HepG2 (cell line): ENCODE data around the gene CCR2. TPM values are rescaled to one million over a fixed set of nuclear protein-coding genes. Genes with fewer than 3 reads are reported as not detected.

Experiments
- ATAC-seq: fragments of 200-7000 bp; cut with Tn5 transposase; 3 replicates; pipeline ENCODE4 v1.9.1; 2020; ENCODE audit warnings: mild to moderate bottlenecking, moderate library complexity
- BruUV-seq: library from RNA; stranded (reverse); fragments of 400-500 nt; replicated peaks from 2 replicates; lab custom pipeline; 2021; lab: Mats Ljungman, UMichigan
- CTCF ChIA-PET: fragments of 300-600 bp; formaldehyde crosslinking; extraction: SDS; loops from one replicate; lab custom pipeline; 2021; ENCODE audit warnings: low total read pairs, inconsistent platforms, low intra/inter-chr PET ratio; lab: Yijun Ruan, JAX
- POLR2A ChIA-PET: fragments of 350-600 bp; sonication (Branson Sonifier 250); formaldehyde crosslinking; loops from one replicate; lab custom pipeline; 2020; ENCODE audit warnings: antibody characterized with exemption, inconsistent platforms; lab: Yijun Ruan, JAX
- DNase-seq: peaks from one replicate; pipeline ENCODE4 v3.0.0-alpha.2; 2015; ENCODE audit warnings: low spot score
- FAIRE-seq: peaks from 3 replicates; lab custom pipeline; 2011; peaks lifted over from hg19 to GRCh38; lab: Jason Lieb, UNC
- H2AFZ ChIP-seq: one replicate; pipeline ENCODE4 v1.6.1; 2011; ENCODE audit warnings: low read length, inconsistent platforms
- H3K27ac ChIP-seq: fragments of 300-600 bp; 3 replicates; pipeline ENCODE4 v1.8.0; 2011; ENCODE audit warnings: mixed run types, mild to moderate bottlenecking, mixed read lengths, low read length, inconsistent platforms; ENCODE audit not compliant: insufficient read depth; ENCODE audit errors: extremely low read length
- H3K27me3 ChIP-seq, 2 experiments: fragments of 200-600 bp in 1 of 2; 2 replicates in 1 of 2; 3 replicates in 1 of 2; pipeline versions ENCODE4 v1.6.0 to v1.8.0; 2011; ENCODE audit warnings: low read length in 2 of 2, mild to moderate bottlenecking in 2 of 2, moderate library complexity in 2 of 2, inconsistent platforms in 1 of 2; ENCODE audit not compliant: insufficient read depth in 2 of 2, control insufficient read depth in 1 of 2
- H3K36me3 ChIP-seq, 2 experiments: fragments of 200-600 bp in 1 of 2; replicated peaks in 1 of 2; 2 replicates in 1 of 2; 3 replicates in 1 of 2; pipeline versions ENCODE4 v1.5.1 to v1.8.0; 2011; ENCODE audit warnings: low read length in 2 of 2, inconsistent platforms in 1 of 2; ENCODE audit not compliant: insufficient read depth in 2 of 2, control insufficient read depth in 1 of 2
- H3K4me1 ChIP-seq: 2 replicates; pipeline ENCODE4 v1.5.1; 2012; ENCODE audit warnings: low read length, inconsistent platforms; ENCODE audit not compliant: insufficient read depth
- H3K4me2 ChIP-seq: 2 replicates; pipeline ENCODE4 v1.6.0; 2011; ENCODE audit warnings: low read depth, low read length, inconsistent platforms
- H3K4me3 ChIP-seq, 3 experiments: fragments of 200-600 bp in 1 of 3; sonication (generic), shearing (Covaris generic) in 1 of 3; replicated peaks in 1 of 3; 2 replicates each; pipeline ENCODE4 v1.5.1; 2011 to 2016; ENCODE audit warnings: low read length in 3 of 3, inconsistent platforms in 2 of 3, low read depth in 2 of 3, mild to moderate bottlenecking in 2 of 3, control low read depth in 1 of 3, mixed read lengths in 1 of 3; ENCODE audit not compliant: insufficient read depth in 1 of 3
- H3K79me2 ChIP-seq: one replicate; pipeline ENCODE4 v1.6.1; 2011; ENCODE audit warnings: low read length, inconsistent platforms; ENCODE audit not compliant: insufficient read depth
- H3K9ac ChIP-seq: 2 replicates; pipeline ENCODE4 v1.6.0; 2011; ENCODE audit warnings: mild to moderate bottlenecking, low read depth, low read length, inconsistent platforms; ENCODE audit not compliant: insufficient read depth
- H3K9me3 ChIP-seq: 2 replicates; pipeline ENCODE4 v1.5.1; 2012; ENCODE audit warnings: mild to moderate bottlenecking, low read length
- H4K20me1 ChIP-seq: 2 replicates; pipeline ENCODE4 v1.6.0; 2011; ENCODE audit warnings: inconsistent platforms, mild to moderate bottlenecking, low read length, moderate library complexity; ENCODE audit not compliant: insufficient read depth
- GATAD2A ChIP-seq: IDR thresholded peaks from 2 replicates; pipeline ENCODE4 v1.6.1; 2016
- MATR3 ChIP-seq: sonication (generic); formaldehyde crosslinking; IDR thresholded peaks from 2 replicates; pipeline ENCODE4 v1.4.0; 2020; ENCODE audit warnings: missing genetic modification reagents
- SRY ChIP-seq: sonication (generic); formaldehyde crosslinking; IDR thresholded peaks from 2 replicates; pipeline ENCODE4 v1.8.0; 2022; ENCODE audit warnings: mild to moderate bottlenecking, missing genetic modification reagents
- ZFX ChIP-seq: sonication (generic); formaldehyde crosslinking; IDR thresholded peaks from 2 replicates; pipeline ENCODE4 v1.4.0; 2020; ENCODE audit warnings: mild to moderate bottlenecking, low read depth, missing genetic modification reagents, moderate library complexity
- ZNF225 ChIP-seq: sonication (generic); formaldehyde crosslinking; IDR thresholded peaks from 2 replicates; pipeline ENCODE4 v1.4.0; 2020; ENCODE audit warnings: mild to moderate bottlenecking, missing genetic modification reagents
- ZNF318 ChIP-seq: sonication (generic); formaldehyde crosslinking; IDR thresholded peaks from 2 replicates; pipeline ENCODE4 v1.4.0; 2020; ENCODE audit warnings: mild to moderate bottlenecking, missing genetic modification reagents
- ZNF564 ChIP-seq: sonication (generic); formaldehyde crosslinking; IDR thresholded peaks from 2 replicates; pipeline ENCODE4 v1.8.1; 2023; ENCODE audit warnings: mild to moderate bottlenecking, missing genetic modification reagents
- ZNF691 ChIP-seq: sonication (generic); formaldehyde crosslinking; IDR thresholded peaks from 2 replicates; pipeline ENCODE4 v1.4.0; 2020; ENCODE audit warnings: missing genetic modification reagents, low read depth, mild to moderate bottlenecking, borderline replicate concordance
- WGBS: methylation state at CpG from one replicate; pipeline ENCODE4 v1.1.6; 2017; ENCODE audit warnings: low lambda C conversion rate; 5-methylcytosine and 5-hydroxymethylcytosine counted together
- in situ Hi-C: cut with HindIII; loops from 2 replicates; pipeline ENCODE4 v1.10.0; 2017; ENCODE audit warnings: low pct_unique_long_range_greater_than_20kb; ENCODE audit not compliant: extremely low pct_ligation_motif_present
- intact Hi-C: fragments of 100-400 bp; cut with micrococcal nuclease; formaldehyde crosslinking; loops from one replicate; pipeline ENCODE4 v1.10.0; 2022; ENCODE audit not compliant: unreplicated experiment
- polyA plus RNA-seq, 8 experiments: library from polyadenylated mRNA; depleted of rRNA in 3 of 8; stranded (reverse) in 7 of 8; unstranded in 1 of 8; fragments of >200 nt; fragmentation: Illumina TruSeq in 4 of 8; extraction: Trizol in 4 of 8; gene quantifications; 2 replicates each; pipeline versions ENCODE4 v1.2.1 to v1.2.3, GENCODE V29; 2011 to 2016; ENCODE audit warnings: low read depth in 4 of 8, missing spikeins in 1 of 8, mixed read lengths in 1 of 8; ENCODE audit not compliant: insufficient read depth in 1 of 8
- total RNA-seq, 5 experiments: library from RNA; depleted of rRNA; stranded (reverse); fragments of >200 nt; fragmentation: Illumina TruSeq; extraction: Trizol; gene quantifications; 2 replicates each; pipeline ENCODE4 v1.2.3, GENCODE V29; 2016; ENCODE audit warnings: low read depth in 1 of 5
- TF ChIP-seq, protein P1 (sequence below): sonication (generic); formaldehyde crosslinking; IDR thresholded peaks from 2 replicates; pipeline ENCODE4 v1.4.0; 2020; ENCODE audit warnings: mild to moderate bottlenecking, missing genetic modification reagents, borderline replicate concordance
- TF ChIP-seq, protein P2 (sequence below): sonication (generic); formaldehyde crosslinking; IDR thresholded peaks from 2 replicates; pipeline ENCODE4 v1.5.0; 2020; ENCODE audit warnings: missing genetic modification reagents

The CCR2 gene
- total and polyA plus RNA-seq, 2 of the 13 experiments (the other 11 are each of a cell fraction or from before 2014, with no cell fraction given) = not detected

DNA sequence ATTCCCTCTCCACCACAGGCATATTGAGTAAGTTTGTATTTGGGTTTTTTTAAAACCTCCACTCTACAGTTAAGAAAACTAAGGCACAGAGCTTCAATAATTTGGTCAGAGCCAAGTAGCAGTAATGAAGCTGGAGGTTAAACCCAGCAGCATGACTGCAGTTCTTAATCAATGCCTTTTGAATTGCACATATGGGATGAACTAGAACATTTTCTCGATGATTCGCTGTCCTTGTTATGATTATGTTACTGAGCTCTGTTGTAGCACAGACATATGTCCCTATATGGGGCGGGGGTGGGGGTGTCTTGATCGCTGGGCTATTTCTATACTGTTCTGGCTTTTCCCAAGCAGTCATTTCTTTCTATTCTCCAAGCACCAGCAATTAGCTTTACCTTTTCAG is 15.2 kb downstream of the CCR2 start:
- ChIA-PET CTCF (no interaction called here), POLR2A (no interaction called here)
- Histone ChIP-seq H3K4me3 (no peak overlapping the region), H2AFZ (no peak overlapping the region), H3K9me3 (no peaks in the 10 kb centered on the region), H3K27ac (no peak overlapping the region), H3K27me3 (peaks cover 0 to 9% of the 10 kb centered on the region in 2 experiments; a peak in 2 of 5 replicates), H3K9ac (no peak overlapping the region), H3K79me2 (no peaks in the 10 kb centered on the region), H4K20me1 (no peaks in the 10 kb centered on the region), H3K4me2 (no peak overlapping the region), H3K36me3 (no peaks in the 10 kb centered on the region), H3K4me1 (peaks cover 13% of the 10 kb centered on the region)
- FAIRE-seq (no peak), DNase-seq (no peak), ATAC-seq (no peak)
- in situ Hi-C loops (no loop called here), intact Hi-C loops (no loop called here)
- WGBS = 51% methylated on average over 4 of the region's 4 CpGs
- no TSS peak for BruUV-seq
- TF ChIP-seq, protein P1, sequence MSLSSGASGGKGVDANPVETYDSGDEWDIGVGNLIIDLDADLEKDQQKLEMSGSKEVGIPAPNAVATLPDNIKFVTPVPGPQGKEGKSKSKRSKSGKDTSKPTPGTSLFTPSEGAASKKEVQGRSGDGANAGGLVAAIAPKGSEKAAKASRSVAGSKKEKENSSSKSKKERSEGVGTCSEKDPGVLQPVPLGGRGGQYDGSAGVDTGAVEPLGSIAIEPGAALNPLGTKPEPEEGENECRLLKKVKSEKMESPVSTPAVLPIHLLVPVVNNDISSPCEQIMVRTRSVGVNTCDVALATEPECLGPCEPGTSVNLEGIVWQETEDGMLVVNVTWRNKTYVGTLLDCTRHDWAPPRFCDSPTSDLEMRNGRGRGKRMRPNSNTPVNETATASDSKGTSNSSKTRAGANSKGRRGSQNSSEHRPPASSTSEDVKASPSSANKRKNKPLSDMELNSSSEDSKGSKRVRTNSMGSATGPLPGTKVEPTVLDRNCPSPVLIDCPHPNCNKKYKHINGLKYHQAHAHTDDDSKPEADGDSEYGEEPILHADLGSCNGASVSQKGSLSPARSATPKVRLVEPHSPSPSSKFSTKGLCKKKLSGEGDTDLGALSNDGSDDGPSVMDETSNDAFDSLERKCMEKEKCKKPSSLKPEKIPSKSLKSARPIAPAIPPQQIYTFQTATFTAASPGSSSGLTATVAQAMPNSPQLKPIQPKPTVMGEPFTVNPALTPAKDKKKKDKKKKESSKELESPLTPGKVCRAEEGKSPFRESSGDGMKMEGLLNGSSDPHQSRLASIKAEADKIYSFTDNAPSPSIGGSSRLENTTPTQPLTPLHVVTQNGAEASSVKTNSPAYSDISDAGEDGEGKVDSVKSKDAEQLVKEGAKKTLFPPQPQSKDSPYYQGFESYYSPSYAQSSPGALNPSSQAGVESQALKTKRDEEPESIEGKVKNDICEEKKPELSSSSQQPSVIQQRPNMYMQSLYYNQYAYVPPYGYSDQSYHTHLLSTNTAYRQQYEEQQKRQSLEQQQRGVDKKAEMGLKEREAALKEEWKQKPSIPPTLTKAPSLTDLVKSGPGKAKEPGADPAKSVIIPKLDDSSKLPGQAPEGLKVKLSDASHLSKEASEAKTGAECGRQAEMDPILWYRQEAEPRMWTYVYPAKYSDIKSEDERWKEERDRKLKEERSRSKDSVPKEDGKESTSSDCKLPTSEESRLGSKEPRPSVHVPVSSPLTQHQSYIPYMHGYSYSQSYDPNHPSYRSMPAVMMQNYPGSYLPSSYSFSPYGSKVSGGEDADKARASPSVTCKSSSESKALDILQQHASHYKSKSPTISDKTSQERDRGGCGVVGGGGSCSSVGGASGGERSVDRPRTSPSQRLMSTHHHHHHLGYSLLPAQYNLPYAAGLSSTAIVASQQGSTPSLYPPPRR (CRISPR knock-in tag) = no peak
- TF ChIP-seq GATAD2A (CRISPR knock-in tag) (no peak), SRY (CRISPR knock-in tag) (no peak), ZNF691 (CRISPR knock-in tag) (no peak), ZFX (no peak), ZNF564 (no peak), ZNF225 (CRISPR knock-in tag) (no peak), MATR3 (CRISPR knock-in tag) (no peak), ZNF318 (CRISPR knock-in tag) (no peak)
- TF ChIP-seq, protein P2, sequence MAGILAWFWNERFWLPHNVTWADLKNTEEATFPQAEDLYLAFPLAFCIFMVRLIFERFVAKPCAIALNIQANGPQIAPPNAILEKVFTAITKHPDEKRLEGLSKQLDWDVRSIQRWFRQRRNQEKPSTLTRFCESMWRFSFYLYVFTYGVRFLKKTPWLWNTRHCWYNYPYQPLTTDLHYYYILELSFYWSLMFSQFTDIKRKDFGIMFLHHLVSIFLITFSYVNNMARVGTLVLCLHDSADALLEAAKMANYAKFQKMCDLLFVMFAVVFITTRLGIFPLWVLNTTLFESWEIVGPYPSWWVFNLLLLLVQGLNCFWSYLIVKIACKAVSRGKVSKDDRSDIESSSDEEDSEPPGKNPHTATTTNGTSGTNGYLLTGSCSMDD (CRISPR knock-in tag) = no peak
